A673 (cell line): ENCODE results near the gene LRRC58.

Experiments used
- CTCF ChIP-seq: fragments of 300-800, 200-600 bp; sonication (generic); conservative IDR thresholded peaks from 2 replicates; pipeline ENCODE4 v1.5.1; 2017; ENCODE audit warnings: low read depth, mild to moderate bottlenecking, antibody characterized with exemption, low read length, moderate library complexity, mixed read lengths
- EZH2 ChIP-seq: fragments of 200-600 bp; sonication (generic); IDR thresholded peaks from 2 replicates; pipeline ENCODE4 v1.6.1; 2017; ENCODE audit warnings: borderline replicate concordance, low read depth, mild to moderate bottlenecking, mixed read lengths, antibody characterized with exemption, low read length; ENCODE audit not compliant: poor library complexity, severe bottlenecking

DNA sequence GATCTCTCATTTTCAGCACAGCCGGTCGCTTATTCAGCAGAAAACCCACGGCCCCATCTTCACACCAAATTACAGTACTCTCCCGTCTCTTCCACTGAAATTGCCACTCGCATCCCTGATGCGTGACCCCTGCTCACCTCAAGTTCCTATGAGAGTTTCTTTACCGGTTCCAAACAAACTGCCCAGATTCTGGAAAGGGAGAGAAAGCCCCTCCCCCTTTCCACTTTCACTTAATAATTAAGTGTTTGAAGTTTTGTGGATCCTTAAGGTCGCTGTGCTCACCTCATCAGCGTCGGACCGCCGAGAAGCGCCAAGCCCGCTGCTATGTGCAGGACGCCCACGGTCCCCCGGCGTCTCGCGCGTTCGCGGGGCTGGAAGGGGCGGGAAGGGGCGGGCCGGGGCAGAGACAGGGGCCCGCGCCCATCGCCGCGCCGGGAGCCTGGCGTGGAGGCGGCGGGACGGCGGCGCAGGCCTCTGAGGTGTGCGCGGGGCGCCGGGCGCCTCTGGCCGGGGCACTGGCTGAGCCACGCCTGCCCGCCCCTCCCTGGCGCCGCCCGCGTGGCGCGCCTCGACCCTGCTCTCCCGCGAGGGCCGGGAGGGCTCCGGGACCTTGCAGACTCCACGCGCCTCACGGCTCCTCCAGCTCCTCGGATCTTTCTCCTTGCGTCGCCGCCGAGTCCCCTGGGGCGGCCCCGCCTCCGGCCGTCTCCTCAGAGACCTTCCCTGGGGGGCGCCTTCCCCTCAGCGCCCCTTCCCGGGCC is 64.2 kb downstream of the LRRC58 start, which contains the start of gene GPR156:
- TF ChIP-seq CTCF, result no peak
- TF ChIP-seq EZH2, result no peak
